ENCODE data around the gene HOXB5.

The HOXB5 gene

GRCh38 chr17:48548523-48549280 lies 44.9 kb downstream of the HOXB5 start:
- DNase-seq (ENCODE audit: low read depth in 2 of 2): no peak

GRCh38 chr17:48547808-48548522 lies 45.6 kb downstream of the HOXB5 start:
- DNase-seq (ENCODE audit: low read depth in 2 of 2): no peak

- no peak for DNase-seq (ENCODE audit: low read depth in 2 of 2)
Measured at GRCh38 chr17:48546924-48547807, 46.4 kb downstream of the HOXB5 start.

GRCh38 chr17:48546137-48546923 lies 47.2 kb downstream of the HOXB5 start:
- no peak for DNase-seq (ENCODE audit: low read depth in 2 of 2)

GRCh38 chr17:48545539-48545938 lies 48.0 kb downstream of the HOXB5 start:
- DNase-seq (ENCODE audit: low read depth in 2 of 2): no peak

GRCh38 chr17:48545022-48545375 lies 48.6 kb downstream of the HOXB5 start, which contains the start of gene HOXB2:
Gene HOXB2, minus strand, starts transcription at chr17:48545109. Its CDS starts 198 bp downstream, at chr17:48544911.
- DNase-seq (ENCODE audit: low read depth in 2 of 2): no peak

- peak in 1 of 2 donors; percentile 17 for DNase-seq (ENCODE audit: low read depth in 2 of 2)
Measured at GRCh38 chr17:48544349-48545021, 49.1 kb downstream of the HOXB5 start.

- DNase-seq (ENCODE audit: low read depth in 2 of 2): peak in 1 of 2 donors; percentile 15
Measured at GRCh38 chr17:48543854-48544348, 49.7 kb downstream of the HOXB5 start.

GRCh38 chr17:48543107-48543853 lies 50.3 kb downstream of the HOXB5 start:
- DNase-seq (ENCODE audit: low read depth in 2 of 2): peak in 1 of 2 donors; percentile 28

- no peak for DNase-seq (ENCODE audit: low read depth in 2 of 2)
Measured at GRCh38 chr17:48542698-48543106, 50.9 kb downstream of the HOXB5 start.

GRCh38 chr17:48542114-48542656 lies 51.4 kb downstream of the HOXB5 start:
- no peak for DNase-seq (ENCODE audit: low read depth in 2 of 2)

- DNase-seq (ENCODE audit: low read depth in 2 of 2): peak in 1 of 2 donors; percentile 17
Measured at GRCh38 chr17:48541577-48542113, 51.9 kb downstream of the HOXB5 start.
